Esophagus muscularis mucosa (tissue), 4 donors: ENCODE measurements around the gene GRID1.

Experiments used
- EP300 ChIP-seq: sonication (generic); formaldehyde crosslinking; IDR thresholded peaks from one replicate; pipeline ENCODE4 v1.6.1; 2017; ENCODE audit warnings: antibody characterized with exemption
- POLR2A ChIP-seq: fragments of 450-650 bp; IDR thresholded peaks from one replicate; pipeline ENCODE4 v1.6.1; 2017; ENCODE audit warnings: antibody characterized with exemption, moderate library complexity, mild to moderate bottlenecking, low read depth
- POLR2AphosphoS5 ChIP-seq, 2 donors: sonication (generic); formaldehyde crosslinking; IDR thresholded peaks; one replicate each; pipeline ENCODE4 v1.6.1; 2017; ENCODE audit warnings: antibody characterized with exemption in 2 of 2
- TF ChIP-seq, protein P1 (sequence below), 3 experiments: fragments of 200-600 bp in 2 of 3; fragments of 450-650 bp in 1 of 3; sonication (generic) in 2 of 3; IDR thresholded peaks; one replicate each; pipeline ENCODE4 v1.5.1; 2017 to 2019; ENCODE audit warnings: antibody characterized with exemption in 3 of 3, mild to moderate bottlenecking in 2 of 3, moderate library complexity in 1 of 3

DNA sequence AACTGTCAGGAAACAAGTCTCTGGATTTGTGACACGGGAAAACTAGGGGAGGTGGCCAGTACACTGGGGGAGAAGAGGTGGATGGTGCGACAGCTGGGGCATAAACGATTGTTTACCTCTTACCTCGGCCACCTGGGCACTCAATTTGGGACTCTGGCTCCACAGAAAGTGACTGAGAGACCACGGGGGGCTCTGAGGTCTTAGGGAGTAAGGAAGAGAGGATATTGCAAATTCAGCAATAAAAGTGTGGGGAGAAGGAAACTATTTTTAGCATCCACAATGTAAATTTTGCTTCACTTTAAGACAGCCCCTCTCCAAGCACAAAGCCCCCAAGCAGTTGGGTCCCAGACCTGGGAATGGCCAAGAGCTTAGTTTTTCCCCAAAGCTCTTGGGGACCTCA lies 440.5 kb downstream of the GRID1 start:
- TF ChIP-seq, protein P1, sequence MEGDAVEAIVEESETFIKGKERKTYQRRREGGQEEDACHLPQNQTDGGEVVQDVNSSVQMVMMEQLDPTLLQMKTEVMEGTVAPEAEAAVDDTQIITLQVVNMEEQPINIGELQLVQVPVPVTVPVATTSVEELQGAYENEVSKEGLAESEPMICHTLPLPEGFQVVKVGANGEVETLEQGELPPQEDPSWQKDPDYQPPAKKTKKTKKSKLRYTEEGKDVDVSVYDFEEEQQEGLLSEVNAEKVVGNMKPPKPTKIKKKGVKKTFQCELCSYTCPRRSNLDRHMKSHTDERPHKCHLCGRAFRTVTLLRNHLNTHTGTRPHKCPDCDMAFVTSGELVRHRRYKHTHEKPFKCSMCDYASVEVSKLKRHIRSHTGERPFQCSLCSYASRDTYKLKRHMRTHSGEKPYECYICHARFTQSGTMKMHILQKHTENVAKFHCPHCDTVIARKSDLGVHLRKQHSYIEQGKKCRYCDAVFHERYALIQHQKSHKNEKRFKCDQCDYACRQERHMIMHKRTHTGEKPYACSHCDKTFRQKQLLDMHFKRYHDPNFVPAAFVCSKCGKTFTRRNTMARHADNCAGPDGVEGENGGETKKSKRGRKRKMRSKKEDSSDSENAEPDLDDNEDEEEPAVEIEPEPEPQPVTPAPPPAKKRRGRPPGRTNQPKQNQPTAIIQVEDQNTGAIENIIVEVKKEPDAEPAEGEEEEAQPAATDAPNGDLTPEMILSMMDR (IDR thresholded peaks at IDR 0.05), result no peak
- TF ChIP-seq POLR2A (no peak), EP300 (no peak), POLR2AphosphoS5 (IDR thresholded peaks at IDR 0.05) (no peak)
